Myocyte (in vitro differentiated cells): Measurements from ENCODE around the gene NECTIN4. TPM values are rescaled to one million over a fixed set of nuclear protein-coding genes. Genes with fewer than 3 reads are reported as not detected.
"Not testable (repeated sequence)": the region's sequence is repeated elsewhere in the genome, so short reads cannot be mapped to it uniquely, and the experiment has no call there.

ENCODE experiments used
- DNase-seq: peaks from one replicate; pipeline ENCODE4 v3.0.0-alpha.2; 2012; ENCODE audit warnings: low read depth
- total RNA-seq: library from RNA; depleted of rRNA; stranded (reverse); fragments of >200 nt; gene quantifications from 2 replicates; pipeline ENCODE4 v1.2.3, GENCODE V29; 2014

The NECTIN4 gene
- total RNA-seq, 1 donor from 2014 or later, result 0.16 TPM

GRCh38 chr1:161033751-161034150 lies 55.6 kb downstream of the NECTIN4 start:
- DNase-seq, result no peak

GRCh38 chr1:161032409-161032808 lies 56.9 kb downstream of the NECTIN4 start:
- peak; percentile 49 for DNase-seq

- DNase-seq, result no peak
These were observed 57.5 kb downstream of the NECTIN4 start for GRCh38 chr1:161031874-161032273.

- not testable (repeated sequence) for DNase-seq
These were observed 59.9 kb downstream of the NECTIN4 start for GRCh38 chr1:161029466-161029865.

GRCh38 chr1:161026954-161027353 lies 62.4 kb downstream of the NECTIN4 start:
- not testable (repeated sequence) for DNase-seq

- DNase-seq, result not testable (repeated sequence)
These were observed 66.9 kb downstream of the NECTIN4 start for GRCh38 chr1:161022432-161022831.

- DNase-seq, result no peak
These were observed 67.4 kb downstream of the NECTIN4 start for GRCh38 chr1:161021970-161022353.

GRCh38 chr1:161021165-161021969 lies 68.0 kb downstream of the NECTIN4 start:
- peak; percentile 20 for DNase-seq

Other genes with a start within 250 kb of the NECTIN4 start
- gene CD244, start 226.7 kb downstream of the NECTIN4 start, total RNA-seq, result not detected in 2 replicates
- not detected in 2 replicates for gene ITLN1, start 204.4 kb downstream of the NECTIN4 start, total RNA-seq
- gene ITLN2, start 134.7 kb downstream of the NECTIN4 start, total RNA-seq, result not detected in 2 replicates
- gene F11R, start 68.4 kb downstream of the NECTIN4 start, total RNA-seq, result 3.2 and 10.4 TPM in 2 replicates
- gene TSTD1, start 50.6 kb downstream of the NECTIN4 start, total RNA-seq, result 51.7 and 73.4 TPM in 2 replicates
- 58.0 and 73.3 TPM in 2 replicates for gene USF1, start 43.6 kb downstream of the NECTIN4 start, total RNA-seq
- not detected in 2 replicates for gene ARHGAP30, start 19.7 kb downstream of the NECTIN4 start, total RNA-seq
- gene KLHDC9, start 8.8 kb upstream of the NECTIN4 start, total RNA-seq, result 1.1 and 6.8 TPM in 2 replicates
- 53.7 and 64.6 TPM in 2 replicates for gene PFDN2, start 28.5 kb upstream of the NECTIN4 start, total RNA-seq
- gene NIT1, start 28.5 kb upstream of the NECTIN4 start, total RNA-seq, result 23.6 TPM in 2 replicates
- gene DEDD, start 43.1 kb upstream of the NECTIN4 start, total RNA-seq, result 26.8 and 28.8 TPM in 2 replicates
- gene UFC1, start 64.4 kb upstream of the NECTIN4 start, total RNA-seq, result 67.2 and 78.5 TPM in 2 replicates
- 11.1 and 11.5 TPM in 2 replicates for gene USP21, start 69.9 kb upstream of the NECTIN4 start, total RNA-seq
- gene PPOX, start 76.9 kb upstream of the NECTIN4 start, total RNA-seq, result 9.4 and 18.5 TPM in 2 replicates
- gene B4GALT3, start 87.9 kb upstream of the NECTIN4 start, total RNA-seq, result 32.8 and 34.3 TPM in 2 replicates
- gene ADAMTS4, start 109.5 kb upstream of the NECTIN4 start, total RNA-seq, result 19.7 and 22.4 TPM in 2 replicates
- 162 TPM in 2 replicates for gene NDUFS2, start 112.8 kb upstream of the NECTIN4 start, total RNA-seq
- not detected in 2 replicates for gene FCER1G, start 125.7 kb upstream of the NECTIN4 start, total RNA-seq
- gene APOA2, start 134.1 kb upstream of the NECTIN4 start, total RNA-seq, result not detected in 2 replicates
- gene TOMM40L, start 136.5 kb upstream of the NECTIN4 start, total RNA-seq, result 11.9 and 12.0 TPM in 2 replicates
- gene NR1I3, start 148.6 kb upstream of the NECTIN4 start, total RNA-seq, result not detected in 2 replicates
- gene PCP4L1, start 169.2 kb upstream of the NECTIN4 start, total RNA-seq, result not detected in 2 replicates
- gene MPZ, start 220.4 kb upstream of the NECTIN4 start, total RNA-seq, result 1.7 and 2.8 TPM in 2 replicates
- gene SDHC, start 224.8 kb upstream of the NECTIN4 start, total RNA-seq, result 17.8 and 40.5 TPM in 2 replicates